Stimulated activated naive B cell treated with anti-CD40 and anti-IgM and Interleukin-4, amounts not matched to agents 10 μg/mL and 1 μg/mL and 100 μg/mL, for 72 hours (primary cell): ENCODE data around the gene NOL9.
A peak's percentile ranks its signal among the peaks of the same experiment; 100 is the strongest.
"Not testable (repeated sequence)": the region's sequence is repeated elsewhere in the genome, so short reads cannot be mapped to it uniquely, and the experiment has no call there.

Experiments
- ATAC-seq, 2 donors: fragments of 150-1000 bp; cut with Tn5 transposase; replicated peaks; 2 replicates each; pipeline ENCODE4 v1.10.0; 2021; ENCODE audit warnings: moderate library complexity in 1 of 2
- DNase-seq: peaks from one replicate; pipeline ENCODE4 v3.0.0; 2021
- H3K27ac Mint-ChIP-seq: one replicate; pipeline ENCODE4 v1.8.0; 2022; ENCODE audit warnings: mild to moderate bottlenecking, mixed read lengths
- H3K27me3 Mint-ChIP-seq, 2 donors: one replicate each; pipeline ENCODE4 v1.8.0; 2022; ENCODE audit warnings: mixed read lengths in 2 of 2
- H3K36me3 Mint-ChIP-seq, 2 donors: one replicate each; pipeline ENCODE4 v1.8.0; 2022; ENCODE audit warnings: mixed read lengths in 2 of 2, mild to moderate bottlenecking in 1 of 2
- H3K4me1 Mint-ChIP-seq, 2 donors: one replicate each; pipeline ENCODE4 v1.8.0; 2022; ENCODE audit warnings: mixed read lengths in 2 of 2, mild to moderate bottlenecking in 1 of 2
- H3K4me3 Mint-ChIP-seq, 2 donors: one replicate each; pipeline ENCODE4 v1.8.0; 2022; ENCODE audit warnings: mild to moderate bottlenecking in 2 of 2, mixed read lengths in 2 of 2, moderate library complexity in 1 of 2
- H3K9me3 Mint-ChIP-seq, 2 donors: one replicate each; pipeline ENCODE4 v1.8.0; 2022; ENCODE audit warnings: mixed read lengths in 2 of 2, mild to moderate bottlenecking in 1 of 2

NOL9 gene

DNA sequence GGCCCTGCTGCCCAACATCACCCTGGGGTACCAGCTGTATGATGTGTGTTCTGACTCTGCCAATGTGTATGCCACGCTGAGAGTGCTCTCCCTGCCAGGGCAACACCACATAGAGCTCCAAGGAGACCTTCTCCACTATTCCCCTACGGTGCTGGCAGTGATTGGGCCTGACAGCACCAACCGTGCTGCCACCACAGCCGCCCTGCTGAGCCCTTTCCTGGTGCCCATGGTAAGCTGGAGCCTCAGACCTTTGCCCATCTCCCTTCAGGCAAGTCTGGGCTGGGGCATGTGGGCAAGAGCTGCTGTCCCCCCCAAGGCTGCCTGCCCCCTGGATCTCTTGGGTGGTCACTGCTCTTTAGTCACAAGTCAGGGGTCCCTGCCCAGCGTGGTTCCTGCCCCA lies 16.7 kb upstream of the NOL9 start:
- peaks cover 0 to 3% of the 10 kb centered on the region in 2 donors for H3K9me3 Mint-ChIP-seq
- peaks cover 4 to 7% of the 10 kb centered on the region in 2 donors for H3K4me1 Mint-ChIP-seq
- H3K36me3 Mint-ChIP-seq, result peaks cover 5% of the 10 kb centered on the region in 2 donors
- no peak overlapping the region for H3K27ac Mint-ChIP-seq
- no peak for ATAC-seq
- peaks cover 24 to 41% of the 10 kb centered on the region in 2 donors for H3K27me3 Mint-ChIP-seq
- no peak overlapping the region for H3K4me3 Mint-ChIP-seq
- DNase-seq, result no peak

DNA sequence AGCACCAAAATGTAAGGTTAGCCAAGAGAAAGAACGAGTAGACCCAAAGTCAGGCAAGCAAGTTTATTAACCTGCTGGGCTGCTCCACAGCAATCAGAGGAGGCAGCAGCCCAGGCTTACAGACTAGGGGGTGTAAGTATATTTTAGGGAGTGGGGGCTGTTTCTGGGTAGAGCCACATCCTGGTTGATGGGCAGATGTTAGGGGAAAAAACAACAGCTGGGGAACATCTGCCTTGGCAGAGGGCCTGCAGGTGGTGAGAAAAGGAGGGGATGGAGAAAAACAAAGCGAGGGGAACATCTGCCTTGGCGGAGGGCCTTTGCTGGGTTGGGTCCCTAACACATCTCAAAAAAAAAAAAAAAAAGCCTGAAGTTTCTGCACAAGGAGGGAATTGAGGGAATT lies 15.8 kb upstream of the NOL9 start:
- peaks cover 5% of the 10 kb centered on the region in 2 donors for H3K36me3 Mint-ChIP-seq
- no peak overlapping the region for H3K27ac Mint-ChIP-seq

DNA sequence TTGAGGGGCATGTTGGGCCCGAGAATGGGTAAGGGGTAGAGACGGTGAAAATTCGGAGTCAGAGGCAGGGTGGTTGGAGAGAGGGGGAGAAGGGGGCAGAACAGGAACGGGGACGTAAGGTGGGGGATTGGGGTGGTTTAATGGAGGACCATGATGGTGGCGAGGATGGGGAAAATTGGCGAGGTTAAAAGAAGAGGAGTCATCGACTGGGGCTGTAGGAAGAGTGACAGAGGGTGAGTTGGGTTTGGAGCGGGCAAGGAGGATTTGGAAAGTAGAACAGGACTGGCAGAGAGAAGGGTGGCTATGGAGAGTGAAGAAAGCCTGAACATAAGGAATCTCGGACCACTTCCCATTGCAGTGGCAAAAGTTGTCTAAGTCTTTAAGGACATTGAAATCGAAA lies 14.7 kb upstream of the NOL9 start:
- H3K4me1 Mint-ChIP-seq, result peaks cover 4 to 7% of the 10 kb centered on the region in 2 donors
- no peak for DNase-seq
- peaks cover 24 to 36% of the 10 kb centered on the region in 2 donors for H3K27me3 Mint-ChIP-seq
- no peak overlapping the region for H3K4me3 Mint-ChIP-seq
- ATAC-seq, result no peak
- H3K27ac Mint-ChIP-seq, result no peak overlapping the region
- H3K9me3 Mint-ChIP-seq, result peaks cover 0 to 3% of the 10 kb centered on the region in 2 donors
- peaks cover 5% of the 10 kb centered on the region in 2 donors for H3K36me3 Mint-ChIP-seq

More for the DNA sequence above, 15.8 kb upstream of the NOL9 start:
- H3K4me1 Mint-ChIP-seq, result peaks cover 4 to 7% of the 10 kb centered on the region in 2 donors
- DNase-seq (no peak), ATAC-seq (no peak)
- peaks cover 24 to 41% of the 10 kb centered on the region in 2 donors for H3K27me3 Mint-ChIP-seq
- H3K9me3 Mint-ChIP-seq, result peaks cover 0 to 3% of the 10 kb centered on the region in 2 donors
- no peak overlapping the region for H3K4me3 Mint-ChIP-seq

DNA sequence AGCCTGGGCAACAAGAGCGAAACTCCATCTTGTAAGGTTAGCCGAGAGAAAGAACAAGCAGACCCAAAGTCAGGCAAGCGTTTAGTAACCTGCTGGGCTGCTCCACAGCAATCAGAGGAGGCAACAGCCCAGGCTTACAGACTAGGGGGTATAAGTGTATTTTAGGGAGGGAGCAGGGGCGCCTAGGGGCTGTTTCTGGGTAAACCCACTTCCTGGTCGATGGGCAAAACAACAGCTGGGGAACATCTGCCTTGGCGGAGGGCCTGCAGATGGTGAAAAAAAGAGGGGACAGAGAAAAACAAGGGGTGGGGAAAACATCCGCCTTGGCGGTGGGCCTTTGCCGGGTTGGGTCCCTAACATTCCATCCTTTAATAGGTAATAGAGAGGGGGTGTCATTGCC lies 6.0 kb upstream of the NOL9 start:
- no peak for DNase-seq
- Mint-ChIP-seq H3K4me1 (peaks cover 0 to 3% of the 10 kb centered on the region in 2 donors), H3K4me3 (no peak overlapping the region), H3K27ac (no peak overlapping the region), H3K27me3 (peaks cover 0 to 4% of the 10 kb centered on the region in 2 donors), H3K9me3 (no peaks in the 10 kb centered on the region), H3K36me3 (no peaks in the 10 kb centered on the region)
- ATAC-seq, result no peak

DNA sequence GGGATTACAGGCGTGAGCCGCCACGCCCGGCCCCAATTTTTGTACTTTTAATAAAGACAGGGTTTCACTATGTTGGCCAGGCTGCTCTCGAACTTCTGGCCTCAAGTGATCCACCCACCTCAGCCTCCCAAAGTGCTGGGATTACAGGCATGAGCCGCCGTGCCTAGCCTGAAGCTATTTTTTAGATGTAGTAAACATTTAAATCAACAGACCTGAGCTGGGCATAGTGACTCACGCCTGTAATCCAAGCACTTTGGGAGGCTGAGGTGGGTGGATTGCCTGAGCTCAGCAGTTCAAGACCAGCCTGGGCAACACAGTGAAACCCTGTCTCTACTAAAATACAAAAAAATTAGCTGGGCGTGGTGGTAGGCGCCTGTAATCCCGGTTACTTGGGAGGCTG lies 4.8 kb upstream of the NOL9 start:
- not testable (repeated sequence) for H3K4me3 Mint-ChIP-seq, H3K27ac Mint-ChIP-seq, H3K36me3 Mint-ChIP-seq, H3K9me3 Mint-ChIP-seq, ATAC-seq, H3K4me1 Mint-ChIP-seq, H3K27me3 Mint-ChIP-seq, DNase-seq

DNA sequence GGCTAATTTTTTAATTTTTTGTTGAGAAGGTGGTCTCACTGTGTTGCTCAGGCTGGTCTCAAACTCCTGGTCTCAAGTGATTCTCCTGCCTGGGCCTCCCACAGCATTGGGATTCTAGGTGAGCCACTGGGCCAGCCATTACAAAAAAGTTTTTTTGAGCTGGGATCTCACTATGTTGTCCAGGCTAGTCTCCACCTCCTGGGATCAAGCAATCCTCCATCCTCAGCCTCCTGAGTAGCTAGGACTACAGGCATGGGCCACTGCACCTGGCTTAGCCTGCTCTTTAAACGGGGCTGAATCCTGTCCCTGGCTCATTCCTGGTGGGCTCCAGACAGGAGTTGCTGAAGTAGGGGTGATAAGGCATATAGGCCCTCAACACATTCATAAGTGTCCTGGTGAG lies 3.3 kb upstream of the NOL9 start:
- Mint-ChIP-seq H3K36me3 (peaks cover 2 to 4% of the 10 kb centered on the region in 2 donors), H3K4me3 (no peak overlapping the region), H3K9me3 (no peaks in the 10 kb centered on the region), H3K4me1 (peaks cover 6 to 20% of the 10 kb centered on the region in 2 donors), H3K27ac (no peak overlapping the region), H3K27me3 (peaks cover 0 to 4% of the 10 kb centered on the region in 2 donors)
- no peak for DNase-seq
- no peak for ATAC-seq

DNA sequence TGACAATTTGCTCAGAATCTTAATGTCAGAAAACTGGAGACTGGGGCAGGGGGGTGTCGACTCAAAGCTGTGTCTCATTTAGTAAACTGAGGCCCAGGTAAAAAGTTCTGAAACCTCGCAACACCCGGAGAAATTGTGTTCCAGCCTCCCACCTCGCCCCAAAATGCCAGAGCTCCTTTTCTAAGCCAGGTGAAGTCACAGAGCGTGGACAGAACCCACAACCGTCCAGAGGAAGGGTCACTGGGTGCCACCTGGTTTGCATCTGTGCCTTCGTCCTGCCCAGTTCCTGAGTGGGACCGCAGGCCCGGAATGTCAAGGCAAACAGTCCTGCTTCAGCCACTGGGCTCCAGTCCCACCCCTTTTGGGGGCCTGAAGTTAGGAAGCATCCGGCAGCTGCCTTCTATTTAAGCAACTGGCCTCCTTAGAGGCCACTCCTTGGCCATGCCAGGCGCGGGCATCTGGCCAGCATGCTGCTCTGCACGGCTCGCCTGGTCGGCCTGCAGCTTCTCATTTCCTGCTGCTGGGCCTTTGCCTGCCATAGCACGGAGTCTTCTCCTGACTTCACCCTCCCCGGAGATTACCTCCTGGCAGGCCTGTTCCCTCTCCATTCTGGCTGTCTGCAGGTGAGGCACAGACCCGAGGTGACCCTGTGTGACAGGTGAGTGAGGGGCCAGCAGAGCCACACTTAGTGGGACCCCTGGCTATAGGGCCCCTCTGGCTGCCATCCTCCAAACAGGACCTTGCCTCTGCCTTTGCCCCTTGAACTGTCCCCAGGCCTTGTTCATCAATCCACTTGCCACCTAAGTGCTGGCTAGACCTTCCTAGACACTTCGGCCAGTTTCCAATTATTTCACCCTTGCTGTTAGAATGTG lies 830 bp upstream of the NOL9 start, which contains the start of gene TAS1R1:
Gene TAS1R1, plus strand, starts transcription at position 401 of the 872 bp plus-strand sequence. Its CDS starts 67 bp downstream, at position 468.
- Mint-ChIP-seq H3K27me3 (no peaks in the 10 kb centered on the region), H3K9me3 (no peaks in the 10 kb centered on the region), H3K36me3 (peaks cover 4 to 6% of the 10 kb centered on the region in 2 donors), H3K27ac (peak within 1 kb of the TSS; percentile 75), H3K4me1 (peaks cover 9 to 27% of the 10 kb centered on the region in 2 donors), H3K4me3 (peak within 1 kb of the TSS; percentile 80 to 84)
- DNase-seq (no peak), ATAC-seq (no peak)

DNA sequence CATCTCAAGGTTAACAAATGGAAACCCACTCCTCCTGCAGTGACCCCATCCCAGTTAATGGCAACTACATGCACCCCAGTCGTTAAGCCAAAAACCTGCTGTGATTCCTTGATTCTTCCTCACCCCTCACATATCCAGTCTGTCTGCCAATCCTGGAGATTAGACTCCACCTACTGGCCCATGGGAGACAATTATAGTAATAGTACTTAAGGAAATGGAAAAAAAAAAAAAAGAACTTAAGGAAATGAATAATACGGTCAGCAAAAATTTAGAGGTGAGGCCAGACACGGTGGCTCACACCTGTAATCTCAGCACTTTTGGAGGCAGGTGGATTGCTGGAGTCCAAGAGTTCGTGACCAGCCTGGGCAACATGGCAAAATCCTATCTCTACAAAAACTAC lies 7.0 kb downstream of the NOL9 start:
- H3K27ac Mint-ChIP-seq, result no peak overlapping the region
- no peak overlapping the region for H3K4me3 Mint-ChIP-seq
- H3K27me3 Mint-ChIP-seq, result no peaks in the 10 kb centered on the region
- ATAC-seq, result no peak
- peaks cover 30 to 31% of the 10 kb centered on the region in 2 donors for H3K36me3 Mint-ChIP-seq
- H3K4me1 Mint-ChIP-seq, result peaks cover 18 to 30% of the 10 kb centered on the region in 2 donors
- no peaks in the 10 kb centered on the region for H3K9me3 Mint-ChIP-seq
- DNase-seq, result no peak

DNA sequence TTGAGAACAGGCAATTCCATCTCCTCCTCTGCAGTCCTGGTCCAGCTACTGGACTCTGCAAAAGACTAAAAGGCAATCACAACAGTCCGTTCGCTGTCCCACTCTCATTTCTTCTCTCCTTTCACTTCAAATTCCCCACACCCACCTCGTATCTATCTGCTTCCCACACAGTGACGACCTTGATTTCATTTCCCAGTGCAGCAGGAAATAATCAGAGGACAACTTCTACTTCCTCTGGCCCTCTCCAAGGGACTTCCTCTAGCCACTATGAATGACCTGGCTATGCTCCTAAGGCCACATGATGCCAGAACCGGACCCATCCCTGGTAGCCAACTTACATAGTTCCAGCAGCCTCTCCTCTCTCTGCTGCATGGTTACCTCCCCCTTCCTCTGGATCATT lies 8.0 kb downstream of the NOL9 start:
- no peaks in the 10 kb centered on the region for H3K27me3 Mint-ChIP-seq
- ATAC-seq, result no peak
- DNase-seq, result no peak
- H3K36me3 Mint-ChIP-seq, result peaks cover 31 to 32% of the 10 kb centered on the region in 2 donors
- H3K9me3 Mint-ChIP-seq, result no peaks in the 10 kb centered on the region
- H3K4me1 Mint-ChIP-seq, result peaks cover 16 to 24% of the 10 kb centered on the region in 2 donors
- H3K27ac Mint-ChIP-seq, result no peak overlapping the region
- H3K4me3 Mint-ChIP-seq, result no peak overlapping the region

DNA sequence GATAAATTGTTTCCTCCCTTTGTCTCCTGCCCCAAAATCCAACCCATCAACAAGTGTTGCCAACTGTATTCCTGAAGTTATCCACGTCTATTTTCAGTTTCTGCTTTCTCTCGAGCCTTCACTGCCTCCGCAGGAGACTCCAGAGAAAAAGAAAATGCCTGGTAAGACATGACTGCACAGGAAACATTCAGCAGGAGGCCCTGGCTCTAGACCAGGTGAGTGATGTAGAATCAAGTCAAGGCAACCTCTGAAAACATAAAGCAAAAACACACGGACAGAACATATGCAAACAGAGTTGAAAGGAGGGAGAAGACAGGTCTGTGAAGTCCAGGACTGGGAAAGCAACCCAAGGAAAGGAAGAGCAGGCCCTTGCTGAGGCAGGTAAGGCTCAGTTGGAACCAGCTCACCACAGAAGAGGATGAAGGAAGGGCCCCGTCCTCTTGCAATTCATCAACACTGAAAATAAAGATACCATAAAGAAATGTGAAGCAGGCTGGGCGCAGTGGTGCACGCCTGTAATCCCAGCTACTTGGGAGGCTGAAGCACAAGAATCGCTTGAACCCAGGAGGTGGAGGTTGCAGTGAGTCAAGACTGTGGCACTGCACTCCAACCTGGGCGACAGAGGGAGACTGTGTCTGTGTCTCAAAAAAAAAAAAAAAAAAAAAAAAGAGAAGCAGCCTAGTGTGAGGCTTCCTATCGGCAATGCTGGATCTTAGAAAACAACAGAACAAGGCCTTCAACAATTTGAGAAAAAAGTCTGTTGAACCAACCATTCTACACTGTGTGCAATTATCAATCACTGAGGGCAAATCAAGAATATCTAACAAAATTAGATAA lies 8.8 kb downstream of the NOL9 start:
- no peak for DNase-seq

DNA sequence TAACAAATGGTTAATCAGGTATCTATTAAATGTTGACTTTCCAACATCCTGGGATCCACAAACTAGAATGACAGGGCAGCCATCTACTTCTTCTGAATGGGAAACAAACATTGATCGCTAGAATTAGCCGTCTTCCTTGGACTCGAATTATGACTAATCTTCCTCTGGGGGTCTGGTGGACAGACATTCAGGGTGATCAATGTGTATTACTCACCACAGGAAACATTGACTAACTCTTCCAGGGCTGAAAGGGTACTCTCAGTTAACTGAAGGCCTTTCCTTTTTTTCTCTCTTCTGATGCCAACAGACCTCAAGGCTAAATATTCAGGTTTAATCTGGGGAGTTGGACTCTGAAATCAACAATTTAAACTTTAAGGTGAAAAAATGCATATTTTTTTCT lies 9.5 kb downstream of the NOL9 start:
- H3K4me3 Mint-ChIP-seq, result no peak overlapping the region
- H3K9me3 Mint-ChIP-seq, result no peaks in the 10 kb centered on the region

More for the DNA sequence above, 8.8 kb downstream of the NOL9 start:
- Mint-ChIP-seq H3K4me1 (peaks cover 16 to 24% of the 10 kb centered on the region in 2 donors), H3K27ac (no peak overlapping the region), H3K36me3 (peaks cover 35 to 37% of the 10 kb centered on the region in 2 donors), H3K4me3 (no peak overlapping the region), H3K27me3 (no peaks in the 10 kb centered on the region), H3K9me3 (no peaks in the 10 kb centered on the region)
- no peak for ATAC-seq

DNA sequence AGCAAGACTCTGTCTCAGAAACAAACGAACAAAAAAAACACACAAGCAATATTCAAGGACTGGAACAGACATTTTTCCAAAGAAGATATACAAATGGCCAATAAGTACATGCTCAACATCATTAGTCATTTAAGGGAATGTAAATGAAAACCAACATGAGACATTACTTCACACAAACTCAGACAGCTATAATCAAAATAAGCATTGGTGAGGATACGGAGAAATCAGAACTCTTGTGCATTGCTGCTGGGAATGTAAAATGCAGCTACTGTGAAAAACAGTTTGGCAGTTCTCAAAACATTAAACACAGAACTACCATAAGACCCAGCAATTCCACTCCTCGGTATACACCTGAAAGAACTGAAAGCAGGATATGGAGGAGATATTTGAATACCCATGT lies 15.4 kb downstream of the NOL9 start:
- no peak for DNase-seq
- ATAC-seq, result no peak
- Mint-ChIP-seq H3K27ac (no peak overlapping the region), H3K9me3 (no peaks in the 10 kb centered on the region), H3K4me3 (no peak overlapping the region), H3K27me3 (no peaks in the 10 kb centered on the region), H3K4me1 (peaks cover 5 to 10% of the 10 kb centered on the region in 2 donors), H3K36me3 (peaks cover 28 to 38% of the 10 kb centered on the region in 2 donors)

More for the DNA sequence above, 9.5 kb downstream of the NOL9 start:
- Mint-ChIP-seq H3K27me3 (no peaks in the 10 kb centered on the region), H3K36me3 (peaks cover 35 to 36% of the 10 kb centered on the region in 2 donors), H3K4me1 (peaks cover 16 to 24% of the 10 kb centered on the region in 2 donors), H3K27ac (no peak overlapping the region)
- DNase-seq, result no peak
- ATAC-seq, result no peak

DNA sequence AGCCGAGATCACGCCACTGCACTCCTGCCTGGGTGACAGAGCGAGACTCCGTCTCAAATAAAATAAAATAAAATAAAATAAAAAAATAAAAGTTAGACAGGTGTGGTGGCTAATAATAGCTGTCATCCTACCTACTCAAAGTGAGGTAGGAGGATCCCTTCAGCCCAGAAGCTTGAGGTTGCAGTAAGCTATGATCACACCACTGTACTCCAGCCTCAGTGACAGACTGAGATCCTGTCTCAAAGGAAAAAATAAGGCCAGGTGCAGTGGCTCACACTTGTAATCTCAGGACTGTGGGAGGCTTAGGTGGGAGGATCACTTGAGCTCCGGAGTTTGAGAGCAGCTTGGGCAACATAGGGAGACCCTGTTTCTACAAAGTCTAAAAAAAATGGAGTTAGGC lies 18.0 kb downstream of the NOL9 start:
- Mint-ChIP-seq H3K27ac (no peak overlapping the region), H3K36me3 (peaks cover 34 to 51% of the 10 kb centered on the region in 2 donors), H3K4me1 (peaks cover 5 to 10% of the 10 kb centered on the region in 2 donors), H3K27me3 (no peaks in the 10 kb centered on the region), H3K9me3 (no peaks in the 10 kb centered on the region), H3K4me3 (no peak overlapping the region)
- DNase-seq (no peak), ATAC-seq (no peak)

DNA sequence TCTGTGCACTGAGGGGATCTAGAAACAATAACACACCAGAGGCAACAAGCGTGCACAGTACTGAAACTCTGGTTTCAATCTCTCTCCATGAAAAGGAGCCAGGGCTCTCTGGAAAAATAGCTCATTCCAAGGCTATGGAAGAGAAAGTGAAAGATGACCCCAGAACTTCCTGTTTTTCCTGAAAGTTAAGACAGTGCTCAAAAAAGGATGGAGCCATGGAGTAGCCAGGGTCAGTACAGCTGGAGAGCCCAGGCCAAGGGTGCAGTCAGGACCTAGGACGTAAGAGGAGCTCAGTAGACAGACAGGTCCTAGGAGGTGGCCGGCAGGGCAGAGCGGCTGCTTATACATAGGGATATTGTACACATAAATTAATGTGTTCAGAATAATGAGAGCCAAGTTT lies 19.1 kb downstream of the NOL9 start:
- H3K4me1 Mint-ChIP-seq, result peaks cover 5 to 10% of the 10 kb centered on the region in 2 donors
- H3K36me3 Mint-ChIP-seq, result peaks cover 39 to 54% of the 10 kb centered on the region in 2 donors
- H3K9me3 Mint-ChIP-seq, result no peaks in the 10 kb centered on the region
- no peak for ATAC-seq
- no peak overlapping the region for H3K4me3 Mint-ChIP-seq
- DNase-seq, result no peak
- H3K27ac Mint-ChIP-seq, result peak overlapping the region; percentile 37
- no peaks in the 10 kb centered on the region for H3K27me3 Mint-ChIP-seq
